Neural cell (in vitro differentiated cells): Measurements from ENCODE around the gene TMEM86A.

Experiments
- EP300 ChIP-seq: fragments of 450-650 bp; conservative IDR thresholded peaks from 2 replicates; pipeline ENCODE4 v1.6.1; 2014; ENCODE audit warnings: antibody characterized with exemption, mild to moderate bottlenecking, moderate library complexity; ENCODE audit not compliant: poor library complexity, severe bottlenecking
- EZH2 ChIP-seq: fragments of 200-600, 300-800 bp; shearing (Covaris generic), sonication (generic); IDR thresholded peaks from 2 replicates; pipeline ENCODE4 v1.6.1; 2014; ENCODE audit warnings: antibody characterized with exemption, low read length, borderline replicate concordance, mild to moderate bottlenecking; ENCODE audit not compliant: insufficient read depth, poor library complexity, severe bottlenecking
- MXI1 ChIP-seq: fragments of 450-650 bp; conservative IDR thresholded peaks from 2 replicates; pipeline ENCODE4 v1.6.1; 2014; ENCODE audit warnings: antibody characterized with exemption, mild to moderate bottlenecking; ENCODE audit not compliant: poor library complexity, severe bottlenecking
- POLR2AphosphoS5 ChIP-seq: IDR thresholded peaks from 2 replicates; pipeline ENCODE4 v1.6.1; 2012
- RAD21 ChIP-seq: fragments of 450-650 bp; conservative IDR thresholded peaks from 2 replicates; pipeline ENCODE4 v1.6.1; 2014; ENCODE audit warnings: antibody characterized with exemption, mild to moderate bottlenecking, moderate library complexity
- SMC3 ChIP-seq: fragments of 450-650 bp; conservative IDR thresholded peaks from 2 replicates; pipeline ENCODE4 v1.6.1; 2014; ENCODE audit warnings: antibody characterized with exemption, mild to moderate bottlenecking, moderate library complexity; ENCODE audit not compliant: poor library complexity
- TAF1 ChIP-seq: IDR thresholded peaks from 2 replicates; pipeline ENCODE4 v1.6.1; 2012; ENCODE audit warnings: low read depth
- TF ChIP-seq, protein P1 (sequence below): fragments of 450-650 bp; IDR thresholded peaks from 2 replicates; pipeline ENCODE4 v1.5.1; 2014; ENCODE audit warnings: antibody characterized with exemption, mild to moderate bottlenecking, moderate library complexity; ENCODE audit not compliant: poor library complexity, severe bottlenecking
- TF ChIP-seq, protein P2 (sequence below): IDR thresholded peaks from 2 replicates; pipeline ENCODE4 v1.6.1; 2012; ENCODE audit warnings: borderline replicate concordance

GRCh38 chr11:18707811-18708340 lies 9.3 kb downstream of the TMEM86A start:
- TF ChIP-seq POLR2AphosphoS5 (no peak), EZH2 (no peak), TAF1 (no peak), EP300 (no peak), SMC3 (no peak), MXI1 (no peak), RAD21 (no peak)
- TF ChIP-seq, protein P1, sequence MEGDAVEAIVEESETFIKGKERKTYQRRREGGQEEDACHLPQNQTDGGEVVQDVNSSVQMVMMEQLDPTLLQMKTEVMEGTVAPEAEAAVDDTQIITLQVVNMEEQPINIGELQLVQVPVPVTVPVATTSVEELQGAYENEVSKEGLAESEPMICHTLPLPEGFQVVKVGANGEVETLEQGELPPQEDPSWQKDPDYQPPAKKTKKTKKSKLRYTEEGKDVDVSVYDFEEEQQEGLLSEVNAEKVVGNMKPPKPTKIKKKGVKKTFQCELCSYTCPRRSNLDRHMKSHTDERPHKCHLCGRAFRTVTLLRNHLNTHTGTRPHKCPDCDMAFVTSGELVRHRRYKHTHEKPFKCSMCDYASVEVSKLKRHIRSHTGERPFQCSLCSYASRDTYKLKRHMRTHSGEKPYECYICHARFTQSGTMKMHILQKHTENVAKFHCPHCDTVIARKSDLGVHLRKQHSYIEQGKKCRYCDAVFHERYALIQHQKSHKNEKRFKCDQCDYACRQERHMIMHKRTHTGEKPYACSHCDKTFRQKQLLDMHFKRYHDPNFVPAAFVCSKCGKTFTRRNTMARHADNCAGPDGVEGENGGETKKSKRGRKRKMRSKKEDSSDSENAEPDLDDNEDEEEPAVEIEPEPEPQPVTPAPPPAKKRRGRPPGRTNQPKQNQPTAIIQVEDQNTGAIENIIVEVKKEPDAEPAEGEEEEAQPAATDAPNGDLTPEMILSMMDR = no peak
- TF ChIP-seq, protein P2, sequence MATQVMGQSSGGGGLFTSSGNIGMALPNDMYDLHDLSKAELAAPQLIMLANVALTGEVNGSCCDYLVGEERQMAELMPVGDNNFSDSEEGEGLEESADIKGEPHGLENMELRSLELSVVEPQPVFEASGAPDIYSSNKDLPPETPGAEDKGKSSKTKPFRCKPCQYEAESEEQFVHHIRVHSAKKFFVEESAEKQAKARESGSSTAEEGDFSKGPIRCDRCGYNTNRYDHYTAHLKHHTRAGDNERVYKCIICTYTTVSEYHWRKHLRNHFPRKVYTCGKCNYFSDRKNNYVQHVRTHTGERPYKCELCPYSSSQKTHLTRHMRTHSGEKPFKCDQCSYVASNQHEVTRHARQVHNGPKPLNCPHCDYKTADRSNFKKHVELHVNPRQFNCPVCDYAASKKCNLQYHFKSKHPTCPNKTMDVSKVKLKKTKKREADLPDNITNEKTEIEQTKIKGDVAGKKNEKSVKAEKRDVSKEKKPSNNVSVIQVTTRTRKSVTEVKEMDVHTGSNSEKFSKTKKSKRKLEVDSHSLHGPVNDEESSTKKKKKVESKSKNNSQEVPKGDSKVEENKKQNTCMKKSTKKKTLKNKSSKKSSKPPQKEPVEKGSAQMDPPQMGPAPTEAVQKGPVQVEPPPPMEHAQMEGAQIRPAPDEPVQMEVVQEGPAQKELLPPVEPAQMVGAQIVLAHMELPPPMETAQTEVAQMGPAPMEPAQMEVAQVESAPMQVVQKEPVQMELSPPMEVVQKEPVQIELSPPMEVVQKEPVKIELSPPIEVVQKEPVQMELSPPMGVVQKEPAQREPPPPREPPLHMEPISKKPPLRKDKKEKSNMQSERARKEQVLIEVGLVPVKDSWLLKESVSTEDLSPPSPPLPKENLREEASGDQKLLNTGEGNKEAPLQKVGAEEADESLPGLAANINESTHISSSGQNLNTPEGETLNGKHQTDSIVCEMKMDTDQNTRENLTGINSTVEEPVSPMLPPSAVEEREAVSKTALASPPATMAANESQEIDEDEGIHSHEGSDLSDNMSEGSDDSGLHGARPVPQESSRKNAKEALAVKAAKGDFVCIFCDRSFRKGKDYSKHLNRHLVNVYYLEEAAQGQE = no peak
